Endothelial cell of umbilical vein (primary cell): ENCODE measurements around the gene BGN. TPM values are rescaled to one million over a fixed set of nuclear protein-coding genes. Genes with fewer than 3 reads are reported as not detected.

Source experiments
- BruUV-seq: library from RNA; stranded (reverse); fragments of 400-500 nt; replicated peaks from 2 replicates; lab custom pipeline; 2021; lab: Mats Ljungman, UMichigan
- CTCF ChIA-PET: fragments of 300-600, 350-600 bp; sonication (Branson Sonifier 250); formaldehyde crosslinking; loops from one replicate; lab custom pipeline; 2021; ENCODE audit warnings: antibody characterized with exemption, inconsistent platforms; lab: Charles Lee
- POLR2A ChIA-PET: fragments of 300-600, 350-600 bp; sonication (Branson Sonifier 250); formaldehyde crosslinking; loops from one replicate; lab custom pipeline; 2021; ENCODE audit warnings: antibody characterized with exemption, inconsistent platforms; lab: Charles Lee
- DNase-seq: peaks from one replicate; pipeline ENCODE4 v3.0.0-alpha.2; 2011; ENCODE audit warnings: low read depth, low spot score
- FAIRE-seq: peaks from 2 replicates; lab custom pipeline; 2011; peaks lifted over from hg19 to GRCh38; lab: Jason Lieb, UNC
- H2AFZ ChIP-seq: 2 replicates; pipeline ENCODE4 v1.6.0; 2012; ENCODE audit warnings: low read depth, low read length, control low read depth, inconsistent platforms
- H3K27ac ChIP-seq: 2 replicates; pipeline ENCODE4 v1.5.1; 2011; ENCODE audit warnings: low read depth, mild to moderate bottlenecking, control low read depth, low read length, moderate library complexity; ENCODE audit not compliant: insufficient read depth
- H3K27me3 ChIP-seq, 2 experiments: 2 replicates each; pipeline versions ENCODE4 v1.6.0 to v1.6.1; 2011; ENCODE audit warnings: low read length in 2 of 2, mixed read lengths in 1 of 2; ENCODE audit not compliant: control insufficient read depth in 2 of 2, insufficient read depth in 2 of 2
- H3K36me3 ChIP-seq, 2 experiments: 2 replicates in 1 of 2; 3 replicates in 1 of 2; pipeline ENCODE4 v1.5.1; 2011; ENCODE audit warnings: low read length in 2 of 2, mild to moderate bottlenecking in 1 of 2, moderate library complexity in 1 of 2; ENCODE audit not compliant: control insufficient read depth in 2 of 2, insufficient read depth in 2 of 2; ENCODE audit errors: extremely low read depth in 1 of 2
- H3K4me1 ChIP-seq: 3 replicates; pipeline ENCODE4 v1.5.1; 2011; ENCODE audit warnings: mild to moderate bottlenecking, low read length; ENCODE audit not compliant: control insufficient read depth, insufficient read depth; ENCODE audit errors: extremely low read depth
- H3K4me2 ChIP-seq: 2 replicates; pipeline ENCODE4 v1.6.1; 2011; ENCODE audit warnings: low read length, control low read depth, mixed read lengths; ENCODE audit not compliant: insufficient read depth
- H3K4me3 ChIP-seq, 3 experiments: fragments of 200-600 bp in 1 of 3; sonication (generic), shearing (Covaris generic) in 1 of 3; replicated peaks in 1 of 3; 2 replicates each; pipeline ENCODE4 v1.5.1; 2011 to 2016; ENCODE audit warnings: control low read depth in 3 of 3, low read length in 3 of 3, mild to moderate bottlenecking in 2 of 3, inconsistent platforms in 1 of 3, low read depth in 1 of 3, moderate library complexity in 1 of 3; ENCODE audit not compliant: insufficient read depth in 1 of 3
- H3K79me2 ChIP-seq: 2 replicates; pipeline ENCODE4 v1.6.0; 2012; ENCODE audit warnings: low read length, inconsistent platforms; ENCODE audit not compliant: control insufficient read depth, insufficient read depth
- H3K9ac ChIP-seq: replicated peaks from 2 replicates; pipeline ENCODE3; 2011; ENCODE audit warnings: low read length, control low read depth; ENCODE audit not compliant: insufficient read depth; ENCODE audit errors: extremely low read depth
- H3K9me1 ChIP-seq: replicated peaks from 3 replicates; pipeline ENCODE4 v1.6.0; 2011; ENCODE audit warnings: mild to moderate bottlenecking, low read length; ENCODE audit not compliant: control insufficient read depth, insufficient read depth; ENCODE audit errors: extremely low read depth
- H3K9me3 ChIP-seq: replicated peaks from 2 replicates; pipeline ENCODE4 v1.5.1; 2012; ENCODE audit warnings: low read length, inconsistent platforms; ENCODE audit not compliant: control insufficient read depth, insufficient read depth
- H4K20me1 ChIP-seq: replicated peaks from 2 replicates; pipeline ENCODE3; 2011; ENCODE audit warnings: mild to moderate bottlenecking, low read length; ENCODE audit not compliant: control insufficient read depth, insufficient read depth; ENCODE audit errors: extremely low read depth
- dilution Hi-C: fragments of 300-500 bp; cut with MboI; formaldehyde crosslinking; loops from one replicate; pipeline ENCODE4 v1.15.0; 2019; ENCODE audit warnings: low sequenced_read_pairs; ENCODE audit not compliant: extremely low pct_ligation_motif_present
- intact Hi-C: fragments of 100-400 bp; cut with micrococcal nuclease; formaldehyde crosslinking; loops from one replicate; pipeline ENCODE4 v1.10.0; 2022
- polyA plus RNA-seq, 4 experiments: library from polyadenylated mRNA; depleted of rRNA in 3 of 4; stranded (reverse) in 3 of 4; unstranded in 1 of 4; fragments of >200 nt; gene quantifications; 2 replicates each; pipeline versions ENCODE4 v1.2.1 to v1.2.3, GENCODE V29; 2011 to 2012; ENCODE audit warnings: missing spikeins in 1 of 4
- total RNA-seq: library from RNA; stranded (reverse); gene quantifications from 2 replicates; pipeline ENCODE4 v1.2.3, GENCODE V29; 2021
- TF ChIP-seq, protein P1 (sequence below): IDR thresholded peaks from 2 replicates; pipeline ENCODE4 v1.6.1; 2011; ENCODE audit not compliant: insufficient read depth, insufficient read length
- TF ChIP-seq, protein P2 (sequence below), 2 donors: IDR thresholded peaks; 1 replicate in 1 of 2; 2 replicates in 1 of 2; pipeline ENCODE4 v1.5.1; 2011; ENCODE audit warnings: low read length in 2 of 2, mild to moderate bottlenecking in 2 of 2, moderate library complexity in 2 of 2, control low read depth in 1 of 2, inconsistent platforms in 1 of 2, low read depth in 1 of 2; ENCODE audit not compliant: insufficient read depth in 1 of 2; ENCODE audit errors: extremely low read depth in 1 of 2

BGN gene
- total and polyA plus RNA-seq, 2 donors (not counting 3 experiments of a cell fraction or from before 2014, with no cell fraction given), result 479 to 879 TPM

DNA sequence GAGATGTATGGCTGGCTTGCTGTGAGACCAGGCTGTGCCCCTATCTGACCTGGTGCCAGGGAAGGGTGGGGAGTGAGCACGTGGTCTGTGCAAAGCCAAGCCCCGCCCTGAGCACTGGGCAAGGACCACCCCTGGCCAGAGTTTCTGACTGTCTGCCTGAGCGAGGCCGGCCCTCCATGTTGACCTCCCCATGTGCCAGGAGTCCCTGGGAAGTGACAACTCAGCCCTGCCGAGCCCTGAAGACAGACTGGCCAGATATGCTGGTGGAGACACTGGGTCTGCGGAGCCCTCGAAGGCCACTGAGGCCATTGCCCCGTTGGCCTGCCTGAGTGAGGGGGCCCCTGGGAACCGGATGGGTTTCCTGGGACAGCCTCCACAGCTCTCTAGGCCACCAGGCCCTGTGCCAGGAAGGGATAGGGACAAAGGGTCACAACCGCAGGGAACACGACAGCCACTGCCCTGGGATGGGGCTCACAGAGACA lies 7.1 kb upstream of the BGN start:
- H3K4me2 ChIP-seq, result no peak overlapping the region

More for the DNA sequence above, 7.1 kb upstream of the BGN start:
- TF ChIP-seq, protein P1, sequence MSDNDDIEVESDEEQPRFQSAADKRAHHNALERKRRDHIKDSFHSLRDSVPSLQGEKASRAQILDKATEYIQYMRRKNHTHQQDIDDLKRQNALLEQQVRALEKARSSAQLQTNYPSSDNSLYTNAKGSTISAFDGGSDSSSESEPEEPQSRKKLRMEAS, result peak; percentile 70
- TF ChIP-seq, protein P2, sequence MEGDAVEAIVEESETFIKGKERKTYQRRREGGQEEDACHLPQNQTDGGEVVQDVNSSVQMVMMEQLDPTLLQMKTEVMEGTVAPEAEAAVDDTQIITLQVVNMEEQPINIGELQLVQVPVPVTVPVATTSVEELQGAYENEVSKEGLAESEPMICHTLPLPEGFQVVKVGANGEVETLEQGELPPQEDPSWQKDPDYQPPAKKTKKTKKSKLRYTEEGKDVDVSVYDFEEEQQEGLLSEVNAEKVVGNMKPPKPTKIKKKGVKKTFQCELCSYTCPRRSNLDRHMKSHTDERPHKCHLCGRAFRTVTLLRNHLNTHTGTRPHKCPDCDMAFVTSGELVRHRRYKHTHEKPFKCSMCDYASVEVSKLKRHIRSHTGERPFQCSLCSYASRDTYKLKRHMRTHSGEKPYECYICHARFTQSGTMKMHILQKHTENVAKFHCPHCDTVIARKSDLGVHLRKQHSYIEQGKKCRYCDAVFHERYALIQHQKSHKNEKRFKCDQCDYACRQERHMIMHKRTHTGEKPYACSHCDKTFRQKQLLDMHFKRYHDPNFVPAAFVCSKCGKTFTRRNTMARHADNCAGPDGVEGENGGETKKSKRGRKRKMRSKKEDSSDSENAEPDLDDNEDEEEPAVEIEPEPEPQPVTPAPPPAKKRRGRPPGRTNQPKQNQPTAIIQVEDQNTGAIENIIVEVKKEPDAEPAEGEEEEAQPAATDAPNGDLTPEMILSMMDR (IDR thresholded peaks at IDR 0.05; ENCODE audit: extremely low read depth in 1 of 2, insufficient read depth in 1 of 2, low read depth in 1 of 2, low read length in 2 of 2), result no peak
- ChIA-PET POLR2A (no interaction called here), CTCF (interaction anchor here (1.1 to 9.4 kb wide), 3 partner anchors 10 to 15 kb away, joined by 3 to 189 read pairs (median 7); partner anchors contain the start of gene HAUS7)
- Histone ChIP-seq H3K9ac (peak overlapping the region; percentile 39), H3K27me3 (no peaks in the 10 kb centered on the region), H3K4me3 (no peak overlapping the region), H3K79me2 (no peaks in the 10 kb centered on the region), H3K9me3 (no peaks in the 10 kb centered on the region), H3K9me1 (no peaks in the 10 kb centered on the region), H3K27ac (peak overlapping the region; percentile 80), H4K20me1 (no peaks in the 10 kb centered on the region), H3K36me3 (no peaks in the 10 kb centered on the region), H3K4me1 (peaks cover 39% of the 10 kb centered on the region), H2AFZ (no peak overlapping the region)
- BruUV-seq, result no TSS peak
- intact Hi-C loops (loop anchor here (1.0 kb wide), 1 partner anchor 10 kb away; no protein-coding TSS in a partner anchor), dilution Hi-C loops (no loop called here)
- FAIRE-seq (peak; percentile 95), DNase-seq (peak; percentile 50)
